Esophagus squamous epithelium (tissue), 4 donors: Measurements from ENCODE around the gene CDC42BPB.

Experiments
- POLR2A ChIP-seq, 4 donors: fragments of 450-650 bp; IDR thresholded peaks; one replicate each; pipeline ENCODE4 v1.6.1; 2017; ENCODE audit warnings: antibody characterized with exemption in 4 of 4, mild to moderate bottlenecking in 4 of 4, moderate library complexity in 3 of 4
- TF ChIP-seq, protein P1 (sequence below), 6 experiments: fragments of 450-650 bp in 4 of 6; fragments of 200-600 bp in 2 of 6; sonication (generic) in 2 of 6; IDR thresholded peaks; one replicate each; pipeline ENCODE4 v1.5.1; 2016 to 2019; ENCODE audit warnings: antibody characterized with exemption in 6 of 6, mild to moderate bottlenecking in 4 of 6, moderate library complexity in 4 of 6

DNA sequence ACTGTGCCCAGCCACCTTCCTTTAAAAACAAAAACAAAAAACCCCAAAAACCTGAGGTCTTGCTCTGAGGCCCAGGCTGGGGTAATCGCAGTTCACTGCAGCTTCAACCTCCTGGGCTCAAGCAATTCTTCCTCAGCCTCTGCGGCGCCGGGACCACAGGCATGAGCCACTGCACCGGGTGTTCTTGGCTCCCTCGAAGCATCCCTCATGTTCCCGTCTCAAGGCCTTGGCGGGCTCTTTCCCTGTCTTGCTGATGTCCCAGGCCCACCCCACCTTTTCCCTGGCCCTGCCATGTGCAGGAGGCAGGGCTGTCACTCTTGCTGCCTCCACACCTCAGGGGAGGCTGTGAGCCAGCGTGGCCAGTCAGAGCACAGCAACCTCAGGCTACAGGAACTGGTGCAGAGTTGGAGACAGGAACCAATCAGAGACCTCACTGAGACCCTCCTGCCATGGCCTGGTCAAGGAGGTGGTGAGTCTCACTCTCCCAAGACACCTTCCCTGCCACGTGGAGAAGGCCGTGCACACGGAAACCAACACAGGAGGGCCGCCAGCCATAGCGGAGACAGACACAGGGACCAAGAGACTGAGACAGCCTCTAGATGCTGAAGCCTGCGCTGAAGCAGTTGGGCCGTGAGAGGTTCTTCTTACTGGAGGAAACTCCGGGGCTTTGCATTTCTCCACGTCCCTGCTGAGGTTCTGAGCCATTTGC, 140.8 kb downstream of the CDC42BPB start:
- TF ChIP-seq, protein P1, sequence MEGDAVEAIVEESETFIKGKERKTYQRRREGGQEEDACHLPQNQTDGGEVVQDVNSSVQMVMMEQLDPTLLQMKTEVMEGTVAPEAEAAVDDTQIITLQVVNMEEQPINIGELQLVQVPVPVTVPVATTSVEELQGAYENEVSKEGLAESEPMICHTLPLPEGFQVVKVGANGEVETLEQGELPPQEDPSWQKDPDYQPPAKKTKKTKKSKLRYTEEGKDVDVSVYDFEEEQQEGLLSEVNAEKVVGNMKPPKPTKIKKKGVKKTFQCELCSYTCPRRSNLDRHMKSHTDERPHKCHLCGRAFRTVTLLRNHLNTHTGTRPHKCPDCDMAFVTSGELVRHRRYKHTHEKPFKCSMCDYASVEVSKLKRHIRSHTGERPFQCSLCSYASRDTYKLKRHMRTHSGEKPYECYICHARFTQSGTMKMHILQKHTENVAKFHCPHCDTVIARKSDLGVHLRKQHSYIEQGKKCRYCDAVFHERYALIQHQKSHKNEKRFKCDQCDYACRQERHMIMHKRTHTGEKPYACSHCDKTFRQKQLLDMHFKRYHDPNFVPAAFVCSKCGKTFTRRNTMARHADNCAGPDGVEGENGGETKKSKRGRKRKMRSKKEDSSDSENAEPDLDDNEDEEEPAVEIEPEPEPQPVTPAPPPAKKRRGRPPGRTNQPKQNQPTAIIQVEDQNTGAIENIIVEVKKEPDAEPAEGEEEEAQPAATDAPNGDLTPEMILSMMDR (IDR thresholded peaks at IDR 0.05): no peak
- TF ChIP-seq POLR2A (IDR thresholded peaks at IDR 0.05): no peak
